ENCODE data around the gene MAZ.

GRCh38 chr16:29821643-29822115 lies 15.3 kb downstream of the MAZ start:
- TF ChIP-seq, protein P1, sequence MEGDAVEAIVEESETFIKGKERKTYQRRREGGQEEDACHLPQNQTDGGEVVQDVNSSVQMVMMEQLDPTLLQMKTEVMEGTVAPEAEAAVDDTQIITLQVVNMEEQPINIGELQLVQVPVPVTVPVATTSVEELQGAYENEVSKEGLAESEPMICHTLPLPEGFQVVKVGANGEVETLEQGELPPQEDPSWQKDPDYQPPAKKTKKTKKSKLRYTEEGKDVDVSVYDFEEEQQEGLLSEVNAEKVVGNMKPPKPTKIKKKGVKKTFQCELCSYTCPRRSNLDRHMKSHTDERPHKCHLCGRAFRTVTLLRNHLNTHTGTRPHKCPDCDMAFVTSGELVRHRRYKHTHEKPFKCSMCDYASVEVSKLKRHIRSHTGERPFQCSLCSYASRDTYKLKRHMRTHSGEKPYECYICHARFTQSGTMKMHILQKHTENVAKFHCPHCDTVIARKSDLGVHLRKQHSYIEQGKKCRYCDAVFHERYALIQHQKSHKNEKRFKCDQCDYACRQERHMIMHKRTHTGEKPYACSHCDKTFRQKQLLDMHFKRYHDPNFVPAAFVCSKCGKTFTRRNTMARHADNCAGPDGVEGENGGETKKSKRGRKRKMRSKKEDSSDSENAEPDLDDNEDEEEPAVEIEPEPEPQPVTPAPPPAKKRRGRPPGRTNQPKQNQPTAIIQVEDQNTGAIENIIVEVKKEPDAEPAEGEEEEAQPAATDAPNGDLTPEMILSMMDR (IDR thresholded peaks at IDR 0.05), result no peak
- TF ChIP-seq EZH2 (IDR thresholded peaks at IDR 0.05), result no peak
